Measurements from ENCODE around the gene ABCD1. TPM values are rescaled to one million over a fixed set of nuclear protein-coding genes. Genes with fewer than 3 reads are reported as not detected.

ABCD1 gene
- total RNA-seq, 1 experiment from 2014 or later, result 9.1 TPM

DNA sequence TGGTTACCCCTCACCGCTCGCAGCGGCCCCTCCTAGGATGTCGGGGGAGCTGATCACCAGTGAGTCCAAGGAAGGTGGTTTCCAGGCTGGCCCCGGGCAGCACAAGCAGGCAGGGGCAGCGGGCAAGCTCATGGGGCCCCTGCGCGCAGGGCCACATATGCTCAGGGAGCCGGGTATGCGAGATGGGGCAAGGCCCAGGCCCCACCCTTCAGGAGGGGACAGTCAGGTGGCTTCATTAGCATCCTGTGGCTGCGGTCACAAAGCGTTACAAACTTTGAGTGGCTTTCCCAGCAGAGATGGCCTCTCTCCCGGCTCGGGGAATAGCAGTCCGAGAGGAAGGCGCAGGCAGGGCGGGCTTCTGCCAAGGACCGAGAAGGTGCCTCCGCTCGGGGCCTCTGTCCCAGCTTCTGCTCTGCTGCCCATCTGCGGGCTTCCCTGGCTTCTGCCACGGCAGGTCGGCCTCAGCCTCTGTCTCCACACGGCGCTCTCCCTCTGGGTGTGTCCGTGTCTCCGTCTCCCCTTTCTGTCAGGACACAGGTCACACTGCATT lies 13.5 kb downstream of the ABCD1 start:
- ChIA-PET CTCF (no interaction called here), POLR2A (no interaction called here)
- peaks cover 4% of the 10 kb centered on the region; the same call in 1 of the 2 replicates for H3K36me3 Mint-ChIP-seq
- ATAC-seq (no peak), DNase-seq (ENCODE audit: low spot score) (no peak)
- no peak overlapping the region; the same call in 1 of the 2 replicates for H3K27ac Mint-ChIP-seq
- no peak overlapping the region for H3K4me3 Mint-ChIP-seq
- no peaks in the 10 kb centered on the region for H3K27me3 Mint-ChIP-seq (ENCODE audit: low read depth)
- TF ChIP-seq ZNF416 (CRISPR knock-in tag; IDR thresholded peaks at IDR 0.05) (no peak), IRF2 (CRISPR knock-in tag; IDR thresholded peaks at IDR 0.05; ENCODE audit: borderline replicate concordance, low read depth) (no peak)
- TF ChIP-seq, protein P1, sequence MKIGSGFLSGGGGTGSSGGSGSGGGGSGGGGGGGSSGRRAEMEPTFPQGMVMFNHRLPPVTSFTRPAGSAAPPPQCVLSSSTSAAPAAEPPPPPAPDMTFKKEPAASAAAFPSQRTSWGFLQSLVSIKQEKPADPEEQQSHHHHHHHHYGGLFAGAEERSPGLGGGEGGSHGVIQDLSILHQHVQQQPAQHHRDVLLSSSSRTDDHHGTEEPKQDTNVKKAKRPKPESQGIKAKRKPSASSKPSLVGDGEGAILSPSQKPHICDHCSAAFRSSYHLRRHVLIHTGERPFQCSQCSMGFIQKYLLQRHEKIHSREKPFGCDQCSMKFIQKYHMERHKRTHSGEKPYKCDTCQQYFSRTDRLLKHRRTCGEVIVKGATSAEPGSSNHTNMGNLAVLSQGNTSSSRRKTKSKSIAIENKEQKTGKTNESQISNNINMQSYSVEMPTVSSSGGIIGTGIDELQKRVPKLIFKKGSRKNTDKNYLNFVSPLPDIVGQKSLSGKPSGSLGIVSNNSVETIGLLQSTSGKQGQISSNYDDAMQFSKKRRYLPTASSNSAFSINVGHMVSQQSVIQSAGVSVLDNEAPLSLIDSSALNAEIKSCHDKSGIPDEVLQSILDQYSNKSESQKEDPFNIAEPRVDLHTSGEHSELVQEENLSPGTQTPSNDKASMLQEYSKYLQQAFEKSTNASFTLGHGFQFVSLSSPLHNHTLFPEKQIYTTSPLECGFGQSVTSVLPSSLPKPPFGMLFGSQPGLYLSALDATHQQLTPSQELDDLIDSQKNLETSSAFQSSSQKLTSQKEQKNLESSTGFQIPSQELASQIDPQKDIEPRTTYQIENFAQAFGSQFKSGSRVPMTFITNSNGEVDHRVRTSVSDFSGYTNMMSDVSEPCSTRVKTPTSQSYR (CRISPR knock-in tag; IDR thresholded peaks at IDR 0.05), result no peak
- TF ChIP-seq, protein P2, sequence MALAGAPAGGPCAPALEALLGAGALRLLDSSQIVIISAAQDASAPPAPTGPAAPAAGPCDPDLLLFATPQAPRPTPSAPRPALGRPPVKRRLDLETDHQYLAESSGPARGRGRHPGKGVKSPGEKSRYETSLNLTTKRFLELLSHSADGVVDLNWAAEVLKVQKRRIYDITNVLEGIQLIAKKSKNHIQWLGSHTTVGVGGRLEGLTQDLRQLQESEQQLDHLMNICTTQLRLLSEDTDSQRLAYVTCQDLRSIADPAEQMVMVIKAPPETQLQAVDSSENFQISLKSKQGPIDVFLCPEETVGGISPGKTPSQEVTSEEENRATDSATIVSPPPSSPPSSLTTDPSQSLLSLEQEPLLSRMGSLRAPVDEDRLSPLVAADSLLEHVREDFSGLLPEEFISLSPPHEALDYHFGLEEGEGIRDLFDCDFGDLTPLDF (CRISPR knock-in tag; IDR thresholded peaks at IDR 0.05), result no peak
- H3K4me1 Mint-ChIP-seq, result peaks cover 7% of the 10 kb centered on the region
- peaks cover 6% of the 10 kb centered on the region for H3K9me3 Mint-ChIP-seq

DNA sequence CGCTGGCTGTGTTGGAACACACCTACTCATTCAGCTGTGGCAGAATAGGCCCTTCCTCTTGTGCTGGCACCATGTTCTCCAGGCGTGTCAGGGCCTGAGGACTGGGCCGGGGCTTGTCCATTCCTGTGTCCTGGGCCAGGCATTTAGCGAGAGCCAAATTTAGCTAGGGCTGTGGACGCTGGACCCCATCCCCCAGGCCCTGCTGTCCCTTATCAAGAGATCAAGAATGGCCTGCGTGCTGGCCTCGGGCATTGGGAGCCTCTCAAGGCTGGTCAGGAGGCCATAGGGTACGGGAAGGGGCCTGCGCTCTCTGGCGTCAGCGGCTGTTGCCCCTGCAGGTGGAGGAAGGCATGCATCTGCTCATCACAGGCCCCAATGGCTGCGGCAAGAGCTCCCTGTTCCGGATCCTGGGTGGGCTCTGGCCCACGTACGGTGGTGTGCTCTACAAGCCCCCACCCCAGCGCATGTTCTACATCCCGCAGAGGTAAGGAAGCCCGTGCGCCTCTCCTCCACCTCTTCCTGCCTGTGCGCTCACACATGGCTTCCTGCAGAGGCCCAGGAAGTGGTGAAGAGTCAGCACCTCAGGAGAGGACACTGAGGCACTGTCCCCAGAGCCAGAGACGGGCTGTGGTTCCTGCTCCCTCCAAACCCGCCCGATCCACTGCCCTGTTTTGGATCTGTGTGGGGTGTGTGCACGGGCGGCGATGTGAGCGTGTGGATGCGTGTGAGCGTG lies 15.3 kb downstream of the ABCD1 start:
- Mint-ChIP-seq H3K36me3 (peaks cover 1% of the 10 kb centered on the region; the same call in 1 of the 2 replicates), H3K4me3 (no peak overlapping the region), H3K9me3 (peaks cover 3% of the 10 kb centered on the region), H3K4me1 (peaks cover 10% of the 10 kb centered on the region), H3K27me3 (ENCODE audit: low read depth) (no peaks in the 10 kb centered on the region), H3K27ac (no peak overlapping the region)
- TF ChIP-seq ATF1 (CRISPR knock-in tag; IDR thresholded peaks at IDR 0.05) (no peak), GRHL2 (CRISPR knock-in tag; IDR thresholded peaks at IDR 0.05; ENCODE audit: insufficient replicate concordance, severe bottlenecking) (no peak), ZNF219 (CRISPR knock-in tag; IDR thresholded peaks at IDR 0.05; ENCODE audit: borderline replicate concordance) (no peak), SOX15 (CRISPR knock-in tag; IDR thresholded peaks at IDR 0.05) (no peak), ZNF317 (CRISPR knock-in tag; IDR thresholded peaks at IDR 0.05; ENCODE audit: borderline replicate concordance, low read depth) (no peak), ZNF671 (CRISPR knock-in tag; IDR thresholded peaks at IDR 0.05) (no peak), TEAD1 (CRISPR knock-in tag; IDR thresholded peaks at IDR 0.05) (no peak), ZNF512 (CRISPR knock-in tag; IDR thresholded peaks at IDR 0.05; ENCODE audit: borderline replicate concordance) (no peak), PRRX2 (CRISPR knock-in tag; IDR thresholded peaks at IDR 0.05) (no peak)
- TF ChIP-seq, protein P1 (CRISPR knock-in tag; IDR thresholded peaks at IDR 0.05), result no peak
- TF ChIP-seq, protein P3, sequence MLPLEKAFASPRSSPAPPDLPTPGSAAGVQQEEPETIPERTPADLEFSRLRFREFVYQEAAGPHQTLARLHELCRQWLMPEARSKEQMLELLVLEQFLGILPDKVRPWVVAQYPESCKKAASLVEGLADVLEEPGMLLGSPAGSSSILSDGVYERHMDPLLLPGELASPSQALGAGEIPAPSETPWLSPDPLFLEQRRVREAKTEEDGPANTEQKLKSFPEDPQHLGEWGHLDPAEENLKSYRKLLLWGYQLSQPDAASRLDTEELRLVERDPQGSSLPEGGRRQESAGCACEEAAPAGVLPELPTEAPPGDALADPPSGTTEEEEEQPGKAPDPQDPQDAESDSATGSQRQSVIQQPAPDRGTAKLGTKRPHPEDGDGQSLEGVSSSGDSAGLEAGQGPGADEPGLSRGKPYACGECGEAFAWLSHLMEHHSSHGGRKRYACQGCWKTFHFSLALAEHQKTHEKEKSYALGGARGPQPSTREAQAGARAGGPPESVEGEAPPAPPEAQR (CRISPR knock-in tag; IDR thresholded peaks at IDR 0.05), result no peak
- TF ChIP-seq, protein P4, sequence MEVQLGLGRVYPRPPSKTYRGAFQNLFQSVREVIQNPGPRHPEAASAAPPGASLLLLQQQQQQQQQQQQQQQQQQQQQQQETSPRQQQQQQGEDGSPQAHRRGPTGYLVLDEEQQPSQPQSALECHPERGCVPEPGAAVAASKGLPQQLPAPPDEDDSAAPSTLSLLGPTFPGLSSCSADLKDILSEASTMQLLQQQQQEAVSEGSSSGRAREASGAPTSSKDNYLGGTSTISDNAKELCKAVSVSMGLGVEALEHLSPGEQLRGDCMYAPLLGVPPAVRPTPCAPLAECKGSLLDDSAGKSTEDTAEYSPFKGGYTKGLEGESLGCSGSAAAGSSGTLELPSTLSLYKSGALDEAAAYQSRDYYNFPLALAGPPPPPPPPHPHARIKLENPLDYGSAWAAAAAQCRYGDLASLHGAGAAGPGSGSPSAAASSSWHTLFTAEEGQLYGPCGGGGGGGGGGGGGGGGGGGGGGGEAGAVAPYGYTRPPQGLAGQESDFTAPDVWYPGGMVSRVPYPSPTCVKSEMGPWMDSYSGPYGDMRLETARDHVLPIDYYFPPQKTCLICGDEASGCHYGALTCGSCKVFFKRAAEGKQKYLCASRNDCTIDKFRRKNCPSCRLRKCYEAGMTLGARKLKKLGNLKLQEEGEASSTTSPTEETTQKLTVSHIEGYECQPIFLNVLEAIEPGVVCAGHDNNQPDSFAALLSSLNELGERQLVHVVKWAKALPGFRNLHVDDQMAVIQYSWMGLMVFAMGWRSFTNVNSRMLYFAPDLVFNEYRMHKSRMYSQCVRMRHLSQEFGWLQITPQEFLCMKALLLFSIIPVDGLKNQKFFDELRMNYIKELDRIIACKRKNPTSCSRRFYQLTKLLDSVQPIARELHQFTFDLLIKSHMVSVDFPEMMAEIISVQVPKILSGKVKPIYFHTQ (CRISPR knock-in tag; IDR thresholded peaks at IDR 0.05), result no peak
- TF ChIP-seq, protein P5, sequence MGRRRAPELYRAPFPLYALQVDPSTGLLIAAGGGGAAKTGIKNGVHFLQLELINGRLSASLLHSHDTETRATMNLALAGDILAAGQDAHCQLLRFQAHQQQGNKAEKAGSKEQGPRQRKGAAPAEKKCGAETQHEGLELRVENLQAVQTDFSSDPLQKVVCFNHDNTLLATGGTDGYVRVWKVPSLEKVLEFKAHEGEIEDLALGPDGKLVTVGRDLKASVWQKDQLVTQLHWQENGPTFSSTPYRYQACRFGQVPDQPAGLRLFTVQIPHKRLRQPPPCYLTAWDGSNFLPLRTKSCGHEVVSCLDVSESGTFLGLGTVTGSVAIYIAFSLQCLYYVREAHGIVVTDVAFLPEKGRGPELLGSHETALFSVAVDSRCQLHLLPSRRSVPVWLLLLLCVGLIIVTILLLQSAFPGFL (CRISPR knock-in tag; IDR thresholded peaks at IDR 0.05; ENCODE audit: borderline replicate concordance), result no peak
- TF ChIP-seq, protein P6, sequence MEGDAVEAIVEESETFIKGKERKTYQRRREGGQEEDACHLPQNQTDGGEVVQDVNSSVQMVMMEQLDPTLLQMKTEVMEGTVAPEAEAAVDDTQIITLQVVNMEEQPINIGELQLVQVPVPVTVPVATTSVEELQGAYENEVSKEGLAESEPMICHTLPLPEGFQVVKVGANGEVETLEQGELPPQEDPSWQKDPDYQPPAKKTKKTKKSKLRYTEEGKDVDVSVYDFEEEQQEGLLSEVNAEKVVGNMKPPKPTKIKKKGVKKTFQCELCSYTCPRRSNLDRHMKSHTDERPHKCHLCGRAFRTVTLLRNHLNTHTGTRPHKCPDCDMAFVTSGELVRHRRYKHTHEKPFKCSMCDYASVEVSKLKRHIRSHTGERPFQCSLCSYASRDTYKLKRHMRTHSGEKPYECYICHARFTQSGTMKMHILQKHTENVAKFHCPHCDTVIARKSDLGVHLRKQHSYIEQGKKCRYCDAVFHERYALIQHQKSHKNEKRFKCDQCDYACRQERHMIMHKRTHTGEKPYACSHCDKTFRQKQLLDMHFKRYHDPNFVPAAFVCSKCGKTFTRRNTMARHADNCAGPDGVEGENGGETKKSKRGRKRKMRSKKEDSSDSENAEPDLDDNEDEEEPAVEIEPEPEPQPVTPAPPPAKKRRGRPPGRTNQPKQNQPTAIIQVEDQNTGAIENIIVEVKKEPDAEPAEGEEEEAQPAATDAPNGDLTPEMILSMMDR (IDR thresholded peaks at IDR 0.05), result no peak
- CTCF ChIA-PET, result no interaction called here
- ATAC-seq (no peak), DNase-seq (ENCODE audit: low spot score) (no peak)
- POLR2A ChIA-PET, result no interaction called here
